GM23338 (cell line): Measurements from ENCODE around the gene SENP8. TPM values are rescaled to one million over a fixed set of nuclear protein-coding genes. Genes with fewer than 3 reads are reported as not detected.

ENCODE experiments used
- ATAC-seq: fragments of 200-7000 bp; cut with Tn5 transposase; 3 replicates; pipeline ENCODE4 v1.9.1; 2020
- DNase-seq: peaks from one replicate; pipeline ENCODE4 v3.0.0-alpha.2; 2015; ENCODE audit warnings: low spot score
- H2AFZ ChIP-seq: fragments of 200-600 bp; sonication (generic); 2 replicates; pipeline ENCODE4 v1.8.0; 2016; ENCODE audit warnings: antibody characterized with exemption, mild to moderate bottlenecking, moderate library complexity
- H3F3A ChIP-seq: fragments of 200-600 bp; sonication (generic); replicated peaks from 2 replicates; pipeline ENCODE4 v1.8.0; 2017; ENCODE audit warnings: antibody characterized with exemption, mixed run types, low read depth
- H3K27ac ChIP-seq: fragments of 200-600 bp; sonication (generic); 2 replicates; pipeline ENCODE4 v1.6.1; 2016; ENCODE audit warnings: low read depth
- H3K27me3 ChIP-seq: fragments of 200-600 bp; sonication (generic); 2 replicates; pipeline ENCODE4 v1.8.0; 2016; ENCODE audit warnings: mild to moderate bottlenecking, mixed run types, moderate library complexity; ENCODE audit not compliant: insufficient read depth
- H3K36me3 ChIP-seq: fragments of 200-600 bp; sonication (generic); 2 replicates; pipeline ENCODE4 v1.8.0; 2016; ENCODE audit warnings: mild to moderate bottlenecking; ENCODE audit not compliant: insufficient read depth
- H3K4me1 ChIP-seq: fragments of 200-600 bp; sonication (generic); 2 replicates; pipeline ENCODE4 v1.8.0; 2016; ENCODE audit warnings: mild to moderate bottlenecking, moderate library complexity; ENCODE audit not compliant: insufficient read depth
- H3K4me2 ChIP-seq: fragments of 200-600 bp; sonication (generic); 2 replicates; pipeline ENCODE4 v1.7.1; 2017; ENCODE audit warnings: mixed run types
- H3K4me3 ChIP-seq: fragments of 200-600 bp; sonication (generic); 2 replicates; pipeline ENCODE4 v1.6.1; 2016; ENCODE audit warnings: mixed run types
- H3K79me2 ChIP-seq: fragments of 200-600 bp; sonication (generic); replicated peaks from 2 replicates; pipeline ENCODE4 v1.8.0; 2017; ENCODE audit warnings: mild to moderate bottlenecking; ENCODE audit not compliant: insufficient read depth
- H3K9me2 ChIP-seq: fragments of 200-600 bp; sonication (generic); 2 replicates; pipeline ENCODE4 v1.8.0; 2017; ENCODE audit not compliant: insufficient read depth
- H4K20me1 ChIP-seq: fragments of 200-600 bp; sonication (generic); replicated peaks from 2 replicates; pipeline ENCODE4 v1.8.0; 2017; ENCODE audit warnings: mild to moderate bottlenecking; ENCODE audit not compliant: insufficient read depth
- H3K27ac Mint-ChIP-seq: 2 replicates; pipeline ENCODE4 v1.8.0; 2020; ENCODE audit warnings: inconsistent platforms, mild to moderate bottlenecking, moderate library complexity, mixed read lengths
- H3K27me3 Mint-ChIP-seq: 3 replicates; pipeline ENCODE4 v1.8.0; 2022; ENCODE audit warnings: low read depth, mild to moderate bottlenecking, moderate library complexity, mixed read lengths, inconsistent platforms; ENCODE audit not compliant: insufficient read depth, poor library complexity
- H3K36me3 Mint-ChIP-seq: 3 replicates; pipeline ENCODE4 v1.8.0; 2021; ENCODE audit warnings: low read depth, mild to moderate bottlenecking, inconsistent platforms, moderate library complexity, mixed read lengths
- H3K4me1 Mint-ChIP-seq: 3 replicates; pipeline ENCODE4 v1.8.0; 2020; ENCODE audit warnings: mild to moderate bottlenecking, inconsistent platforms, mixed read lengths
- H3K4me3 Mint-ChIP-seq: 3 replicates; pipeline ENCODE4 v1.8.0; 2021; ENCODE audit warnings: moderate library complexity, mild to moderate bottlenecking, inconsistent platforms, mixed read lengths
- H3K9me3 Mint-ChIP-seq: 3 replicates; pipeline ENCODE4 v1.8.0; 2020; ENCODE audit warnings: moderate library complexity, mild to moderate bottlenecking, inconsistent platforms, mixed read lengths
- CREB1 ChIP-seq: fragments of 250-450 bp; sonication (Bioruptor Pico); IDR thresholded peaks from 2 replicates; pipeline ENCODE4 v1.5.0; 2020; ENCODE audit warnings: low read depth, mild to moderate bottlenecking, moderate library complexity
- CTCF ChIP-seq, 2 experiments: fragments of 200-600 bp in 1 of 2; sonication (generic) in 1 of 2; conservative IDR thresholded peaks; 2 replicates each; pipeline versions ENCODE4 v1.5.1 to v1.6.1; 2016 to 2017; ENCODE audit warnings: antibody characterized with exemption in 2 of 2, low read depth in 2 of 2, mild to moderate bottlenecking in 2 of 2, moderate library complexity in 1 of 2
- ETS1 ChIP-seq: IDR thresholded peaks from 2 replicates; pipeline ENCODE4 v1.6.1; 2016; ENCODE audit warnings: antibody characterized with exemption
- EZH2 ChIP-seq: fragments of 200-600 bp; sonication (generic); IDR thresholded peaks from one replicate; pipeline ENCODE4 v1.8.0; 2017; ENCODE audit warnings: antibody characterized with exemption, mild to moderate bottlenecking, low read depth; ENCODE audit not compliant: unreplicated experiment
- EZH2phosphoT487 ChIP-seq: fragments of 200-600 bp; sonication (generic); IDR thresholded peaks from one replicate; pipeline ENCODE4 v1.8.1; 2018; ENCODE audit warnings: antibody characterized with exemption; ENCODE audit not compliant: unreplicated experiment
- JUNB ChIP-seq: IDR thresholded peaks from one replicate; pipeline ENCODE4 v1.6.1; 2016; ENCODE audit warnings: antibody characterized with exemption; ENCODE audit not compliant: unreplicated experiment
- NANOG ChIP-seq: IDR thresholded peaks from 2 replicates; pipeline ENCODE4 v1.6.1; 2016; ENCODE audit warnings: antibody characterized with exemption, borderline replicate concordance
- POLR2AphosphoS5 ChIP-seq: IDR thresholded peaks from 2 replicates; pipeline ENCODE4 v1.6.1; 2016; ENCODE audit warnings: antibody characterized with exemption, low read depth
- REST ChIP-seq: IDR thresholded peaks from one replicate; pipeline ENCODE4 v1.6.1; 2018; ENCODE audit warnings: antibody characterized with exemption; ENCODE audit not compliant: unreplicated experiment
- STAT1 ChIP-seq: IDR thresholded peaks from one replicate; pipeline ENCODE4 v1.6.1; 2016; ENCODE audit warnings: antibody characterized with exemption; ENCODE audit not compliant: unreplicated experiment
- ZNF114 ChIP-seq: fragments of 250-450 bp; sonication (Bioruptor Pico); IDR thresholded peaks from 2 replicates; pipeline ENCODE4 v1.5.0; 2020; ENCODE audit warnings: mild to moderate bottlenecking, moderate library complexity
- ZNF331 ChIP-seq: fragments of 250-450 bp; sonication (Bioruptor Pico); IDR thresholded peaks from 2 replicates; pipeline ENCODE4 v1.5.0; 2020; ENCODE audit warnings: low read depth, mild to moderate bottlenecking, moderate library complexity
- ZNF462 ChIP-seq: fragments of 250-450 bp; sonication (Bioruptor Pico); IDR thresholded peaks from 2 replicates; pipeline ENCODE4 v1.5.0; 2020; ENCODE audit warnings: mild to moderate bottlenecking, moderate library complexity
- polyA plus RNA-seq: library from polyadenylated mRNA; unstranded; fragments of >200 nt; fragmentation: Nextera tagmentation; extraction: Ambion mirVana; gene quantifications from 2 replicates; pipeline ENCODE4 v1.2.1, GENCODE V29; 2016
- total RNA-seq: library from RNA; depleted of rRNA; stranded (reverse); fragments of >200 nt; shearing (Covaris generic); gene quantifications from 2 replicates; pipeline ENCODE4 v1.2.3, GENCODE V29; 2014

Gene SENP8
- total and polyA plus RNA-seq, 2 experiments from 2014 or later: 3.1 to 7.7 TPM

GRCh38 chr15:72161361-72162132 is 43.3 kb downstream of the SENP8 start:
- peaks cover 5% of the 10 kb centered on the region; the same call in 2 of the 3 replicates for H3K4me1 Mint-ChIP-seq
- Histone ChIP-seq H3K9me2 (no peaks in the 10 kb centered on the region), H3K27ac (no peak overlapping the region), H3K36me3 (no peaks in the 10 kb centered on the region), H2AFZ (no peak overlapping the region), H3K4me1 (no peaks in the 10 kb centered on the region), H3F3A (no peaks in the 10 kb centered on the region), H3K79me2 (no peaks in the 10 kb centered on the region), H3K4me2 (no peak overlapping the region), H3K4me3 (no peak overlapping the region), H4K20me1 (no peaks in the 10 kb centered on the region), H3K27me3 (no peaks in the 10 kb centered on the region)
- DNase-seq: no peak
- no peak overlapping the region for H3K27ac Mint-ChIP-seq
- no peaks in the 10 kb centered on the region for H3K36me3 Mint-ChIP-seq
- TF ChIP-seq EZH2 (no peak), CREB1 (CRISPR knock-in tag) (no peak), ZNF462 (no peak), NANOG (no peak), ZNF114 (no peak), POLR2AphosphoS5 (no peak), CTCF (conservative IDR thresholded peaks at IDR 0.05; ENCODE audit: low read depth in 2 of 2) (no peak), ZNF331 (no peak), JUNB (no peak), EZH2phosphoT487 (no peak), STAT1 (no peak), ETS1 (no peak), REST (no peak)
- no peaks in the 10 kb centered on the region for H3K9me3 Mint-ChIP-seq
- H3K27me3 Mint-ChIP-seq: peaks cover 2% of the 10 kb centered on the region
- peak; percentile 52; the same call in 2 of the 3 replicates for ATAC-seq
- H3K4me3 Mint-ChIP-seq: no peak overlapping the region
